MM.1S (cell line): ENCODE measurements around the gene CRACDL.
"Not testable (repeated sequence)": the region's sequence is repeated elsewhere in the genome, so short reads cannot be mapped to it uniquely, and the experiment has no call there.

Experiments
- DNase-seq: peaks from one replicate; pipeline ENCODE4 v3.0.0-alpha.2; 2015
- H2AFZ ChIP-seq: fragments of 300-600 bp; sonication (generic); 2 replicates; pipeline ENCODE4 v1.6.0; 2016; ENCODE audit warnings: antibody characterized with exemption, low read length
- H3F3A ChIP-seq: fragments of 300-600 bp; sonication (generic); 2 replicates; pipeline ENCODE4 v1.6.1; 2016; ENCODE audit warnings: mild to moderate bottlenecking, antibody characterized with exemption, low read length, moderate library complexity, mixed read lengths; ENCODE audit not compliant: insufficient read depth
- H3K27ac ChIP-seq: fragments of 300-600 bp; sonication (generic); 2 replicates; pipeline ENCODE4 v1.5.1; 2016; ENCODE audit warnings: mild to moderate bottlenecking, low read length
- H3K27me3 ChIP-seq: fragments of 300-600 bp; sonication (generic); replicated peaks from 2 replicates; pipeline ENCODE4 v1.6.0; 2016; ENCODE audit warnings: low read length; ENCODE audit not compliant: insufficient read depth
- H3K36me3 ChIP-seq: fragments of 300-600 bp; sonication (generic); replicated peaks from 2 replicates; pipeline ENCODE4 v1.6.1; 2016; ENCODE audit warnings: mild to moderate bottlenecking, low read length, mixed read lengths; ENCODE audit not compliant: insufficient read depth
- H3K4me1 ChIP-seq: fragments of 300-600 bp; sonication (generic); 2 replicates; pipeline ENCODE4 v1.6.1; 2016; ENCODE audit warnings: low read length, mixed read lengths
- H3K4me2 ChIP-seq: fragments of 300-600 bp; sonication (generic); 2 replicates; pipeline ENCODE4 v1.6.0; 2016; ENCODE audit warnings: low read depth, low read length
- H3K4me3 ChIP-seq: fragments of 300-600 bp; sonication (generic); 2 replicates; pipeline ENCODE4 v1.5.1; 2016; ENCODE audit warnings: low read length, mixed read lengths
- H3K79me2 ChIP-seq: fragments of 300-600 bp; sonication (generic); 2 replicates; pipeline ENCODE4 v1.6.1; 2016; ENCODE audit warnings: mixed run types, low read length, mixed read lengths
- H3K9ac ChIP-seq: fragments of 300-600 bp; sonication (generic); 2 replicates; pipeline ENCODE4 v1.6.1; 2016; ENCODE audit warnings: low read length, mixed read lengths
- H3K9me2 ChIP-seq: fragments of 300-600 bp; sonication (generic); replicated peaks from 2 replicates; pipeline ENCODE4 v1.6.1; 2016; ENCODE audit warnings: mild to moderate bottlenecking, low read length, mixed read lengths; ENCODE audit not compliant: insufficient read depth
- H3K9me3 ChIP-seq: fragments of 300-600 bp; sonication (generic); replicated peaks from 2 replicates; pipeline ENCODE4 v1.6.1; 2016; ENCODE audit warnings: mild to moderate bottlenecking, low read length, mixed read lengths; ENCODE audit not compliant: insufficient read depth
- H4K20me1 ChIP-seq: fragments of 300-600 bp; sonication (generic); 2 replicates; pipeline ENCODE4 v1.6.1; 2016; ENCODE audit warnings: mild to moderate bottlenecking, low read length, moderate library complexity, mixed read lengths; ENCODE audit not compliant: insufficient read depth
- EZH2 ChIP-seq: fragments of 300-600 bp; sonication (generic); optimal IDR thresholded peaks from 2 replicates; pipeline ENCODE3; 2017; ENCODE audit warnings: low read depth, mild to moderate bottlenecking, antibody characterized with exemption, low read length, mixed read lengths
- EZH2phosphoT487 ChIP-seq: fragments of 300-600 bp; sonication (generic); IDR thresholded peaks from 2 replicates; pipeline ENCODE4 v1.6.1; 2018; ENCODE audit warnings: antibody characterized with exemption, low read length
- TF ChIP-seq, protein P1 (sequence below): fragments of 300-600 bp; sonication (generic); IDR thresholded peaks from 2 replicates; pipeline ENCODE4 v1.5.1; 2016; ENCODE audit warnings: antibody characterized with exemption, low read length, mixed read lengths

Gene CRACDL

DNA sequence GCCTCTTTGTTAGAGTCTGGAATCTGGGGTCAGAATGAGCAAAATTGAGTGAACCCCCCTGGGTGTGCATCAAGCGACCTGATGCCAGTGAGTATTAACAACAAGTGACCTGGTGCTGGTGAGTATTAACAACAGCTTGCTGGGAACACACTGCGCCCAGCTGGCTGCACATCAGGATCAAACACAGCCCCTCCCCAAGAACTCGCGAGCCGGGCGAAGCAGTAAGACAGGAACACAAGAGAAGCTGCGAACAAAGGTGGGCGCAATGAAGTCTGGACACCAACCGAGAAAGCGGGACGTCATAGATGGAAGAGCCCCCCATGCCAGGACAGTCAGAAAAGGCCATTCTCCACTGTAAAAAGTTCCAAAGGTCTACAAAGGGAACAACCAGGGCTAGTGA is 34.3 kb downstream of the CRACDL start:
- Histone ChIP-seq H3K4me2 (no peak overlapping the region), H3K4me1 (no peaks in the 10 kb centered on the region), H3K27ac (no peak overlapping the region), H3K9ac (no peak overlapping the region), H3K9me2 (no peaks in the 10 kb centered on the region), H3K4me3 (no peak overlapping the region), H3K79me2 (no peaks in the 10 kb centered on the region), H2AFZ (no peak overlapping the region), H3K36me3 (no peaks in the 10 kb centered on the region), H3K9me3 (no peaks in the 10 kb centered on the region), H3F3A (no peaks in the 10 kb centered on the region), H3K27me3 (no peaks in the 10 kb centered on the region), H4K20me1 (no peaks in the 10 kb centered on the region)
- DNase-seq: no peak
- TF ChIP-seq, protein P1, sequence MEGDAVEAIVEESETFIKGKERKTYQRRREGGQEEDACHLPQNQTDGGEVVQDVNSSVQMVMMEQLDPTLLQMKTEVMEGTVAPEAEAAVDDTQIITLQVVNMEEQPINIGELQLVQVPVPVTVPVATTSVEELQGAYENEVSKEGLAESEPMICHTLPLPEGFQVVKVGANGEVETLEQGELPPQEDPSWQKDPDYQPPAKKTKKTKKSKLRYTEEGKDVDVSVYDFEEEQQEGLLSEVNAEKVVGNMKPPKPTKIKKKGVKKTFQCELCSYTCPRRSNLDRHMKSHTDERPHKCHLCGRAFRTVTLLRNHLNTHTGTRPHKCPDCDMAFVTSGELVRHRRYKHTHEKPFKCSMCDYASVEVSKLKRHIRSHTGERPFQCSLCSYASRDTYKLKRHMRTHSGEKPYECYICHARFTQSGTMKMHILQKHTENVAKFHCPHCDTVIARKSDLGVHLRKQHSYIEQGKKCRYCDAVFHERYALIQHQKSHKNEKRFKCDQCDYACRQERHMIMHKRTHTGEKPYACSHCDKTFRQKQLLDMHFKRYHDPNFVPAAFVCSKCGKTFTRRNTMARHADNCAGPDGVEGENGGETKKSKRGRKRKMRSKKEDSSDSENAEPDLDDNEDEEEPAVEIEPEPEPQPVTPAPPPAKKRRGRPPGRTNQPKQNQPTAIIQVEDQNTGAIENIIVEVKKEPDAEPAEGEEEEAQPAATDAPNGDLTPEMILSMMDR: no peak
- TF ChIP-seq EZH2 (no peak), EZH2phosphoT487 (no peak)

DNA sequence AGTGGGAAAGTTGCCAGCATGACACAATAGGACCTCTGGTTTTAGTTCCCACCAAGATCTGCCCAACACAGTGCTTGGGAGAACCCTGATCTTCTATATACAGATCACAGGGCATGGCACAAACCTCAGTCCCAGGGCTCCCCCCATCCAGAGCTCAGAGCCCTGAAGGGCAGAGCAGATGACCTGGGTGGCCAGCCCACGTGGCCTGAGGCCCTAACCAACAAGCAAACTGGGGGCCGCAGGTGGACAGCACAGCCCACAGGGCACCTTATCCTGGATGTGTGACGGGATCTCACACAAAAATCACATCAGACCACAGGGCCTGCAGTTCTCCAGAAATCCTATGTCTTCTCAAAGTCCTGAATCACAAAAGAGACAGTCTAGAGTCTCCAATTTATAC is 34.7 kb downstream of the CRACDL start:
- H3K4me2 ChIP-seq: no peak overlapping the region
- H3K9ac ChIP-seq: no peak overlapping the region
- no peak for DNase-seq
- no peaks in the 10 kb centered on the region for H3K27me3 ChIP-seq
- TF ChIP-seq EZH2phosphoT487 (no peak), EZH2 (no peak)
- TF ChIP-seq, protein P1: no peak
- H3F3A ChIP-seq: no peaks in the 10 kb centered on the region
- no peak overlapping the region for H2AFZ ChIP-seq
- H3K27ac ChIP-seq: no peak overlapping the region
- no peaks in the 10 kb centered on the region for H3K36me3 ChIP-seq
- H3K9me2 ChIP-seq: no peaks in the 10 kb centered on the region
- no peaks in the 10 kb centered on the region for H3K9me3 ChIP-seq
- H3K4me1 ChIP-seq: no peaks in the 10 kb centered on the region
- H4K20me1 ChIP-seq: no peaks in the 10 kb centered on the region
- H3K79me2 ChIP-seq: no peaks in the 10 kb centered on the region
- H3K4me3 ChIP-seq: no peak overlapping the region

DNA sequence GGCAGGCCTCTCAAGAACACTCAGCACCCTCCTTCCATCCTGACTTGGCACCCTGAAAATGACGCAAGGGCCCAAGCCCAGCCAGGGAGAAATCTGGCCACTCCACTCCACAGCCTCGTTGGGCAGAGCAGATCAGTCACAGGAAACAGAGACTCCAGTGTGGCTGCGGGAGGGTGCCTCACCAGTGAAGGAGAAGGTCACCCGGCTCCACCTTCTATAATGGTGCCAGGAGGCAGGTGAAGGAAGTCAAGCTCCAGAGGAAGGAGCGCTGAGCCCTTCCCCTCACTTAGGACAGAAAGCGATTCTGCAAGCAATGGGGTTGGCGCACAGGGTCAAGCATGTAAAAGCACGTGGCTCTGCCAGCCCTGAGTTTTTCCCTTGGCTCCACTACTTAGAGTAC is 35.3 kb downstream of the CRACDL start:
- DNase-seq: no peak
- Histone ChIP-seq H4K20me1 (no peaks in the 10 kb centered on the region), H3K9me2 (no peaks in the 10 kb centered on the region), H3F3A (no peaks in the 10 kb centered on the region), H2AFZ (no peak overlapping the region), H3K27ac (no peak overlapping the region), H3K36me3 (no peaks in the 10 kb centered on the region), H3K79me2 (no peaks in the 10 kb centered on the region), H3K4me2 (no peak overlapping the region), H3K9ac (no peak overlapping the region), H3K4me3 (no peak overlapping the region), H3K9me3 (no peaks in the 10 kb centered on the region), H3K27me3 (no peaks in the 10 kb centered on the region), H3K4me1 (0 out of 2 replicates have a peak, but pooled peaks cover 2% of the 10 kb centered on the region)
- TF ChIP-seq EZH2: no peak
- no peak for TF ChIP-seq EZH2phosphoT487
- TF ChIP-seq, protein P1: no peak

GRCh38 chr2:98899703-98900078 is 36.3 kb downstream of the CRACDL start:
- H3K4me1 ChIP-seq, H3K27ac ChIP-seq, H3K27me3 ChIP-seq, H3K9ac ChIP-seq, H2AFZ ChIP-seq, H3K9me2 ChIP-seq, H3F3A ChIP-seq, H4K20me1 ChIP-seq, DNase-seq, H3K36me3 ChIP-seq, H3K4me2 ChIP-seq, H3K4me3 ChIP-seq, H3K9me3 ChIP-seq, H3K79me2 ChIP-seq: not testable (repeated sequence)
